Common myeloid progenitor, CD34-positive (primary cell): ENCODE measurements around the gene HMCN1.
"Not testable (repeated sequence)": the region's sequence is repeated elsewhere in the genome, so short reads cannot be mapped to it uniquely, and the experiment has no call there.

Source experiments
- CTCF ChIA-PET: fragments of 350-600 bp; sonication (Branson Sonifier 250); formaldehyde crosslinking; loops from one replicate; lab custom pipeline; 2021; ENCODE audit warnings: antibody characterized with exemption; lab: Charles Lee
- POLR2A ChIA-PET: fragments of 350-600 bp; sonication (Branson Sonifier 250); formaldehyde crosslinking; loops from one replicate; lab custom pipeline; 2021; ENCODE audit warnings: antibody characterized with exemption; lab: Charles Lee
- DNase-seq, 3 donors: peaks; one replicate each; pipeline versions ENCODE4 v3.0.0 to v3.0.0-alpha.2; 2013
- H3K27ac ChIP-seq, 2 experiments: 1 replicate in 1 of 2; 2 replicates in 1 of 2; pipeline ENCODE4 v1.7.0; 2013; ENCODE audit warnings: inconsistent platforms in 2 of 2, low read length in 2 of 2, mild to moderate bottlenecking in 2 of 2, low read depth in 1 of 2, moderate library complexity in 1 of 2; ENCODE audit not compliant: severe bottlenecking in 2 of 2, insufficient read depth in 1 of 2, poor library complexity in 1 of 2
- H3K27me3 ChIP-seq, 5 experiments: replicated peaks in 2 of 5; 1 replicate in 3 of 5; 2 replicates in 2 of 5; pipeline versions ENCODE4 v1.6.1 to v1.7.0; 2013; ENCODE audit warnings: low read length in 4 of 5, mild to moderate bottlenecking in 2 of 5, moderate library complexity in 2 of 5, inconsistent platforms in 1 of 5; ENCODE audit not compliant: insufficient read depth in 5 of 5, control insufficient read depth in 4 of 5
- H3K36me3 ChIP-seq, 4 experiments: 1 replicate in 2 of 4; 2 replicates in 2 of 4; pipeline versions ENCODE4 v1.6.1 to v1.7.0; 2013; ENCODE audit warnings: low read length in 3 of 4, control low read depth in 1 of 4, mild to moderate bottlenecking in 1 of 4; ENCODE audit not compliant: control insufficient read depth in 4 of 4, insufficient read depth in 4 of 4
- H3K4me1 ChIP-seq, 4 experiments: 1 replicate in 3 of 4; 2 replicates in 1 of 4; pipeline versions ENCODE4 v1.6.1 to v1.7.1; 2013; ENCODE audit warnings: low read length in 3 of 4, mild to moderate bottlenecking in 3 of 4, control low read depth in 1 of 4, inconsistent platforms in 1 of 4, moderate library complexity in 1 of 4; ENCODE audit not compliant: control insufficient read depth in 4 of 4, insufficient read depth in 4 of 4; ENCODE audit errors: control extremely low read depth in 1 of 4
- H3K4me3 ChIP-seq, 7 experiments: 1 replicate in 4 of 7; 2 replicates in 3 of 7; pipeline versions ENCODE4 v1.5.1 to v1.7.0; 2013; ENCODE audit warnings: mild to moderate bottlenecking in 7 of 7, low read length in 6 of 7, moderate library complexity in 6 of 7, inconsistent platforms in 2 of 7, low read depth in 2 of 7, control low read depth in 1 of 7; ENCODE audit not compliant: insufficient read depth in 4 of 7, control insufficient read depth in 1 of 7; ENCODE audit errors: extremely low read depth in 1 of 7
- H3K9me3 ChIP-seq, 5 experiments: 1 replicate in 4 of 5; 2 replicates in 1 of 5; pipeline versions ENCODE4 v1.6.1 to v1.7.1; 2013; ENCODE audit warnings: low read length in 4 of 5, mild to moderate bottlenecking in 2 of 5, inconsistent platforms in 1 of 5, low read depth in 1 of 5, moderate library complexity in 1 of 5; ENCODE audit not compliant: control insufficient read depth in 4 of 5, insufficient read depth in 2 of 5; ENCODE audit errors: control extremely low read depth in 1 of 5
- WGBS: methylation state at CpG from one replicate; pipeline ENCODE4 v1.1.5; 2013; ENCODE audit not compliant: insufficient coverage; 5-methylcytosine and 5-hydroxymethylcytosine counted together

The HMCN1 gene

DNA sequence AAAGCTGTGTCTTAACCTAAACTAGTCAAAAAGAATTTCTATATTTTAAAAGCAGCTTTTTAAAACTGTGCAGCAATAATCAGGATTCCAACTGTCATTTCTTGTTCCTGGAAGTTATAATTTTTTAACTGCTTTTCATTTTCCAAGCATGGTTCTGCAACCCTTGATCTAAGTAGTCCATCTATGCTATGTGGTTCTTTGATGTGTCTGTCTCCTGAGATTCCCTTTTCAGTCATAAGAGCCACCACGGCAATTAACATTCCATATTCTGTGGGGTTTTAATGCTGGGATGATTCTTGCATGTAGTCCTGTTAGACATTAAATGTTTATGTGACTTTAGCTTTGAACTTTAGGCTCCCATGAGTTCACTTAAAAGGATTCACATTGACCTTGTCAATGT lies 420.5 kb downstream of the HMCN1 start:
- POLR2A ChIA-PET, result no interaction called here
- no CpG with 5 or more reads among the region's 1 CpG for WGBS
- CTCF ChIA-PET, result no interaction called here

DNA sequence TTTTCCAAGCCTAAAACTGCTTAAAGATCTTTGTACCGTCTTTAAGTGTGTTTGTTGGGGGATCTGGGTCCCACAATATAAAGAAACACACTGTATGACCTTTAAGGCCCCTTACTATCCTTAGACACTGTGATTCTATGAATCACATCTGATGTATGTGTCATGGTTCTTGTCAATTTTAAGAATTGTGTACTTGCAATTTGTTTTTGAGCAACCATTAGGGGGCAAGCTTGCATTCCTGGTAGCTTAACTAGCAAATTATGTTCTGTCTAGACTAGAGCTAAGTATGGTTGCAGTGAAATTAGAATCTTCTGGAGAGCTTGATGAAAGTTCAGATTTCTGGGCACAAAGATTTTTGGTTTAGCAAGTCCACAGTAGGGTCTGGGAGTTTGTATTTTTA lies 421.4 kb downstream of the HMCN1 start:
- WGBS, result no CpG with 5 or more reads among the region's 1 CpG

More for the DNA sequence above, 420.5 kb downstream of the HMCN1 start:
- no peaks in the 10 kb centered on the region for H3K36me3 ChIP-seq
- no peak for DNase-seq
- no peaks in the 10 kb centered on the region for H3K4me1 ChIP-seq
- H3K4me3 ChIP-seq, result no peak overlapping the region
- no peaks in the 10 kb centered on the region for H3K27me3 ChIP-seq
- no peaks in the 10 kb centered on the region for H3K9me3 ChIP-seq
- H3K27ac ChIP-seq, result no peak overlapping the region

DNA sequence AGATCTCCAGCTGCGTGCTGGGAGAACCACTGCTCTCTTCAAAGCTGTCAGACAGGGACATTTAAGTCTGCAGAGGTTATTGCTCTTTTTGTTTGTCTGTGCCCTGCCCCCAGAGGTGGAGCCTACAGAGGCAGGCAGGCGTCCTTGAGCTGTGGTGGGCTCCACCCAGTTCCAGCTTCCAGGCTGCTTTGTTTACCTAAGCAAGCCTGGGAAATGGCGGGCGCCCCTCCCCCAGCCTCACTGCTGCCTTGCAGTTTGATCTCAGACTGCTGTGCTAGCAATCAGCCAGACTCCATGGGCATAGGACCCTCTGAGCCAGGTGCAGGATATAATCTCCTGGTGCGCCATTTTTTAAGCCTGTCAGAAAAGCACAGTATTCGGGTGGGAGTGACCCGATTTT lies 428.7 kb downstream of the HMCN1 start:
- POLR2A ChIA-PET, H3K9me3 ChIP-seq: not testable (repeated sequence)

More for the DNA sequence above, 421.4 kb downstream of the HMCN1 start:
- POLR2A ChIA-PET, result no interaction called here
- Histone ChIP-seq H3K27me3 (no peaks in the 10 kb centered on the region), H3K36me3 (no peaks in the 10 kb centered on the region), H3K27ac (no peak overlapping the region), H3K4me3 (no peak overlapping the region), H3K4me1 (no peaks in the 10 kb centered on the region), H3K9me3 (no peaks in the 10 kb centered on the region)
- peak; percentile 11 to 44 (median 44) for DNase-seq
- CTCF ChIA-PET, result interaction anchor here (1.0 kb wide), 1 partner anchor 58 kb away, joined by 3 read pairs; no protein-coding TSS in a partner anchor

DNA sequence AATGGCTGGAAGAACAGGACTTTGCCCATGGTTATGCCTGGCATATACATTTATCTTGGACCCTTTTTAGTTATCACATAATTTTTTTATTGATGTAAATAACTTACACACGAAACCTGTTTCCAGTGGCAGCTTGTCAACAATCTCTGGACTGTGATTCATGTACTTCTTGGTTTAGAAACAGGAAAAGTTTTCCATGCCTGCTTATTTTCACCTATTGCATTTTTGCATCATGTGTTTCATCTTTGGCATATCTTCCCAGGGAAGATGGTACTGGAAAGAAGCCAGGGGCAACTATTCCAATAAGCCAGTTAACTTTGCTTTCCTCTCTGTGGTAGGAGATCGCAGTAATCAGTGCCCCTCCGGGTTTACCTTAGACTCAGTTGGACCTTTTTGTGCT lies 430.6 kb downstream of the HMCN1 start:
- H3K27ac ChIP-seq, result no peak overlapping the region
- DNase-seq, result no peak
- no peaks in the 10 kb centered on the region for H3K4me1 ChIP-seq
- H3K4me3 ChIP-seq, result no peak overlapping the region
- CTCF ChIA-PET, result no interaction called here
- H3K36me3 ChIP-seq, result no peaks in the 10 kb centered on the region
- 100% methylated on average over 1 of the region's 3 CpGs for WGBS
- no peaks in the 10 kb centered on the region for H3K27me3 ChIP-seq
- peaks cover 0 to 4% (median 0%) of the 10 kb centered on the region in 5 experiments for H3K9me3 ChIP-seq
- POLR2A ChIA-PET, result no interaction called here

More for the DNA sequence above, 428.7 kb downstream of the HMCN1 start:
- H3K4me1 ChIP-seq, H3K36me3 ChIP-seq, H3K27ac ChIP-seq, H3K4me3 ChIP-seq, DNase-seq, CTCF ChIA-PET, H3K27me3 ChIP-seq: not testable (repeated sequence)
- WGBS, result 96% methylated on average over 6 of the region's 7 CpGs

DNA sequence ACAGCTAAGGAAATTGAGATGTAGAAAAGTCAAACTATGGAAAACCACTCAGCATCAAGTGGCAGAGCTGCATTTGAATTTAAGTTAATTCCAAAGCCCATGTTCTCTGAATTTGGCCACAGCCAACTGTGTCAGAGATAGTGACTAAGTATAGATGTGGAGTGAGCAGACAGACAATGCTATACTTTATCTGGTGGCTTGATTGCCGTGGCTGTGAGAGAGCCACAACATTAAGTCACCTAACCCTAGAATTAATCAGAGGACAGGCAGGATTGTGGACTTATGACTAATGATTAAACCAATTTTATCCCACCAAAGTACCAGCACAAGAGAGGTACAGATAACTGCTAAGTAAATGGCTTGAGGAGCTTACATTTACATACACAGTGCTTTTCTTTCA lies 431.1 kb downstream of the HMCN1 start:
- ChIA-PET POLR2A (no interaction called here), CTCF (no interaction called here)
- no peak for DNase-seq
- WGBS, result no CpG with 5 or more reads among the region's 1 CpG
- Histone ChIP-seq H3K9me3 (peaks cover 0 to 4% (median 0%) of the 10 kb centered on the region in 5 experiments), H3K4me3 (no peak overlapping the region), H3K27me3 (no peaks in the 10 kb centered on the region), H3K4me1 (no peaks in the 10 kb centered on the region), H3K36me3 (no peaks in the 10 kb centered on the region), H3K27ac (no peak overlapping the region)

DNA sequence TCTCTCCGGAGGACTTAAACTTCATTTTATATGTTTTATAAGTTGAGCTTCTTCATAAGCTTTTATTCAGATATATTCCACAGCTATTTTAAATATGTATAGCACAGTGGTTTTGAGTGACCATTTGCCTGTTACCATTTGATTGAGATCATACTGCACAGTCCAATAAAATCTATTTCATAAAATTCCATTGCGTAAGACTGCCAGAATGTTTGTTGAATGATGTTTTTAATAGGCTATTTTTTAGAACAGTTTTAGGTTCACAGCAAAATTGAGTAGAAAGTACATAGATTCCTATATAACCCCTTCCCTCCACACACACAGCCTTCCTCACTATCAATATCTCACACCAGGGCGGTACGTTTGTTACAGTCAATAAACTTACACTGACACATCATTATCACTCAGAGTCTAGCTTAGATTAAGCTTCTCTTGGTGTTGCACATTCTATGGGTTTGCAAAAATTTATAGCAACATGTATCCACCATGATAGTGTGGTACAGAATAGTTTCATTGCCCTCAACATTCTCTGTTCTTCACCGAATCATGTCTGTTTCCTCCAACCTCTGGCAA lies 433.0 kb downstream of the HMCN1 start:
- 74% methylated on average over 3 of the region's 5 CpGs for WGBS
- H3K4me3 ChIP-seq, result no peak overlapping the region
- no peaks in the 10 kb centered on the region for H3K36me3 ChIP-seq
- H3K27ac ChIP-seq, result no peak overlapping the region
- POLR2A ChIA-PET, result interaction anchor here (0.5 kb wide), 1 partner anchor 285 kb away, joined by 4 read pairs; no protein-coding TSS in a partner anchor
- H3K4me1 ChIP-seq, result no peaks in the 10 kb centered on the region
- CTCF ChIA-PET, result no interaction called here
- peaks cover 0 to 4% (median 0%) of the 10 kb centered on the region in 5 experiments for H3K9me3 ChIP-seq
- DNase-seq, result no peak
- no peaks in the 10 kb centered on the region for H3K27me3 ChIP-seq

DNA sequence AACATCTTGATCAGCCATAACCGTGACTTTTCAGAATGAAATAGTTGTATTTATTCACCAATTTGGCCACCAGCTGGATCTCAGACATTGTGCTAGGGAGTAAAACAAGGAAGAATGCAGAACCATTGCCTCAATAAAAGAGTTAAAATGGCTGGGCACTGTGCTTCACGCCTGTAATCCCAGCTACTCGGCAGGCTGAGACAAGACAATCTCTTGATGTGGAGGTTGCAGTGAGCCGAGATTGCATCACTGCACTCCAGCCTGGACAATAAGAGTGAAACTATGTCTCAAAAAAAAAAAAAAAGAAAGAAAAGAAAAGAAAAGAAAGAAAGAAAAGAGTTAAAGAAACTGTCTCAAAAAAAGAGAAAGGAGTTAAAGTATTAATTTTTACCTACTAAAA lies 441.4 kb downstream of the HMCN1 start:
- ChIA-PET CTCF (no interaction called here), POLR2A (no interaction called here)
- no peaks in the 10 kb centered on the region for H3K27me3 ChIP-seq
- 100% methylated on average over 1 of the region's 4 CpGs for WGBS
- no peaks in the 10 kb centered on the region for H3K36me3 ChIP-seq
- H3K9me3 ChIP-seq, result no peaks in the 10 kb centered on the region
- no peak overlapping the region for H3K4me3 ChIP-seq
- DNase-seq, result no peak
- no peak overlapping the region for H3K27ac ChIP-seq
- no peaks in the 10 kb centered on the region for H3K4me1 ChIP-seq
